Measurements from ENCODE around the gene NAMPT. TPM values are rescaled to one million over a fixed set of nuclear protein-coding genes. Genes with fewer than 3 reads are reported as not detected.

Gene NAMPT
- total and polyA plus RNA-seq, 9 of the 15 experiments (the other 6 are each of a cell fraction or from before 2014, with no cell fraction given) = 41.1 to 160 (median 106) TPM

GRCh38 chr7:106279425-106280197 lies 5.2 kb downstream of the NAMPT start (continued):
- no peak for TF ChIP-seq OTX1 (CRISPR knock-in tag; IDR thresholded peaks at IDR 0.05)
- peak; percentile 19; the same call in 1 of the 2 replicates for TF ChIP-seq TEAD4 (IDR thresholded peaks at IDR 0.05; ENCODE audit: low read length)
- no peak for TF ChIP-seq TEAD4 (CRISPR knock-in tag; IDR thresholded peaks at IDR 0.05; ENCODE audit: borderline replicate concordance)
- no peak for TF ChIP-seq RBM17 (IDR thresholded peaks at IDR 0.05; ENCODE audit: borderline replicate concordance, low read depth, low read length)
- peak; percentile 67; the same call in 1 of the 2 replicates for TF ChIP-seq ATF7 (IDR thresholded peaks at IDR 0.05)
- TF ChIP-seq TSHZ1 (CRISPR knock-in tag; IDR thresholded peaks at IDR 0.05) = no peak
- TF ChIP-seq ESRRA (IDR thresholded peaks at IDR 0.05; ENCODE audit: borderline replicate concordance, low read depth) = no peak
- peak in 1 of 2 experiments; percentile 39; a peak in 1 of 4 replicates for TF ChIP-seq MAZ (CRISPR knock-in tag; conservative IDR thresholded peaks at IDR 0.05 in 1 of 2, IDR thresholded peaks at IDR 0.05 in 1 of 2)
- TF ChIP-seq RCOR1 (IDR thresholded peaks at IDR 0.05; ENCODE audit: borderline replicate concordance in 1 of 2, low read depth in 2 of 2, low read length in 2 of 2) = peak in 1 of 2 experiments; percentile 16; a peak in 1 of 4 replicates
- 0 out of 2 replicates have a peak, but pooled peaks have one; percentile 29 for TF ChIP-seq HDAC2 (IDR thresholded peaks at IDR 0.05)
- no peak for TF ChIP-seq NRF1 (conservative IDR thresholded peaks at IDR 0.05 in 1 of 2, IDR thresholded peaks at IDR 0.05 in 1 of 2)
- TF ChIP-seq SIN3A (IDR thresholded peaks at IDR 0.05; ENCODE audit: borderline replicate concordance in 2 of 2, control insufficient read depth in 1 of 2, low read depth in 2 of 2, low read length in 2 of 2) = no peak
- peak; percentile 69 for TF ChIP-seq C11orf30 (IDR thresholded peaks at IDR 0.05; ENCODE audit: low read depth)
- TF ChIP-seq RFX1 (IDR thresholded peaks at IDR 0.05) = 0 out of 2 replicates have a peak, but pooled peaks have one; percentile 5

All from K562 (cell line).